Esophagus muscularis mucosa (tissue), 4 donors: Measurements from ENCODE around the gene C11orf71.

Experiments used
- CTCF ChIP-seq, 3 experiments: fragments of 200-600 bp in 2 of 3; fragments of 450-650 bp in 1 of 3; sonication (generic) in 2 of 3; IDR thresholded peaks; one replicate each; pipeline ENCODE4 v1.5.1; 2017 to 2019; ENCODE audit warnings: antibody characterized with exemption in 3 of 3, mild to moderate bottlenecking in 2 of 3, moderate library complexity in 1 of 3
- EP300 ChIP-seq: sonication (generic); formaldehyde crosslinking; IDR thresholded peaks from one replicate; pipeline ENCODE4 v1.6.1; 2017; ENCODE audit warnings: antibody characterized with exemption
- POLR2A ChIP-seq: fragments of 450-650 bp; IDR thresholded peaks from one replicate; pipeline ENCODE4 v1.6.1; 2017; ENCODE audit warnings: antibody characterized with exemption, moderate library complexity, mild to moderate bottlenecking, low read depth

DNA sequence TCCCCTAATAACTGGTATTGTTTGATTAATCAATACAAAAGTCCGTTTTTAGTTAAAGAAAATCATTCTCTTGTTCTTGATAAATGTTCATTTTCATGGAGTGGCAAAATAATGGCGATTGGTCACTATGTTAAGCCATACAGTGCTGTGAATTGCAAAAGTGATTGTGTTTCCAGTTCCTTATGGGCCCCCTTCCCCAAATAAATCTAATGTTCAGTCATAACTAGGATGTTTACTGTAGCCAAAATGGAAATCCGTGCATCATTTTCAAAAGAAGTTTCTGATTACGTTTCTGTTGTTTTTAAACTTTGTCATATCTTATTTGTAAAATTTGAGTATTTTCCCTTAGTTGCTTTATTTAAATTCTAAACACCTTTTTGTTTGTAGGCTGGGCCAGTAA is 1.0 kb upstream of the C11orf71 start:
- TF ChIP-seq EP300 (no peak), POLR2A (no peak), CTCF (IDR thresholded peaks at IDR 0.05) (no peak)
